Esophagus muscularis mucosa (tissue), 4 donors: ENCODE data around the gene PACRG. TPM values are rescaled to one million over a fixed set of nuclear protein-coding genes. Genes with fewer than 3 reads are reported as not detected.
A peak's percentile ranks its signal among the peaks of the same experiment; 100 is the strongest.

Experiments used
- DNase-seq: peaks from one replicate; pipeline ENCODE4 v3.0.0-alpha.2; 2017; ENCODE audit errors: extremely low spot score
- H3K27ac ChIP-seq, 4 donors: fragments of 200-600 bp; sonication (generic); replicated peaks in 1 of 4; 1 replicate in 3 of 4; 2 replicates in 1 of 4; pipeline ENCODE4 v1.5.1; 2016 to 2019; ENCODE audit warnings: mild to moderate bottlenecking in 1 of 4
- H3K27me3 ChIP-seq, 4 donors: fragments of 200-600 bp; sonication (generic); one replicate each; pipeline versions ENCODE4 v1.5.1 to v1.6.0; 2016 to 2019
- H3K36me3 ChIP-seq, 4 donors: fragments of 200-600 bp; sonication (generic); one replicate each; pipeline ENCODE4 v1.5.1; 2016 to 2019
- H3K4me1 ChIP-seq, 4 donors: fragments of 200-600 bp; sonication (generic); one replicate each; pipeline ENCODE4 v1.5.1; 2016 to 2019
- H3K4me3 ChIP-seq, 4 donors: fragments of 200-600 bp; sonication (generic); 1 replicate in 2 of 4; 2 replicates in 2 of 4; pipeline ENCODE4 v1.5.1; 2016 to 2019; ENCODE audit warnings: mild to moderate bottlenecking in 4 of 4, moderate library complexity in 1 of 4
- H3K9me3 ChIP-seq, 4 donors: fragments of 200-600 bp; sonication (generic); 1 replicate in 3 of 4; 2 replicates in 1 of 4; pipeline ENCODE4 v1.5.1; 2016 to 2019
- EP300 ChIP-seq: sonication (generic); formaldehyde crosslinking; IDR thresholded peaks from one replicate; pipeline ENCODE4 v1.6.1; 2017; ENCODE audit warnings: antibody characterized with exemption
- POLR2A ChIP-seq: fragments of 450-650 bp; IDR thresholded peaks from one replicate; pipeline ENCODE4 v1.6.1; 2017; ENCODE audit warnings: antibody characterized with exemption, moderate library complexity, mild to moderate bottlenecking, low read depth
- POLR2AphosphoS5 ChIP-seq, 2 donors: sonication (generic); formaldehyde crosslinking; IDR thresholded peaks; one replicate each; pipeline ENCODE4 v1.6.1; 2017; ENCODE audit warnings: antibody characterized with exemption in 2 of 2
- WGBS: methylation state at CpG from one replicate; pipeline ENCODE4 v1.1.5; 2018; 5-methylcytosine and 5-hydroxymethylcytosine counted together
- intact Hi-C: fragments of 100-400 bp; cut with DNase I; formaldehyde crosslinking; loops from one replicate; pipeline ENCODE4 v1.15.1; 2023
- total RNA-seq, 4 donors: library from RNA; depleted of rRNA; stranded (reverse); fragments of >200 nt; gene quantifications; one replicate each; pipeline versions ENCODE4 v1.1.0 to v1.2.1, GENCODE V29; 2016
- TF ChIP-seq, protein P1 (sequence below), 3 experiments: fragments of 200-600 bp in 2 of 3; fragments of 450-650 bp in 1 of 3; sonication (generic) in 2 of 3; IDR thresholded peaks; one replicate each; pipeline ENCODE4 v1.5.1; 2017 to 2019; ENCODE audit warnings: antibody characterized with exemption in 3 of 3, mild to moderate bottlenecking in 2 of 3, moderate library complexity in 1 of 3

The PACRG gene
- total RNA-seq, 4 donors from 2014 or later, result 1.3 to 3.5 (median 1.8) TPM; not detected in 1

- Histone ChIP-seq H3K36me3 (no peaks in the 10 kb centered on the region), H3K4me1 (no peaks in the 10 kb centered on the region), H3K9me3 (peaks cover 0 to 6% (median 2%) of the 10 kb centered on the region in 4 donors), H3K27me3 (no peaks in the 10 kb centered on the region), H3K27ac (no peak overlapping the region), H3K4me3 (no peak overlapping the region)
- intact Hi-C loops, result no loop called here
- 95% methylated on average over 2 of the region's 2 CpGs for WGBS
- no peak for TF ChIP-seq POLR2AphosphoS5 (IDR thresholded peaks at IDR 0.05)
- TF ChIP-seq, protein P1, sequence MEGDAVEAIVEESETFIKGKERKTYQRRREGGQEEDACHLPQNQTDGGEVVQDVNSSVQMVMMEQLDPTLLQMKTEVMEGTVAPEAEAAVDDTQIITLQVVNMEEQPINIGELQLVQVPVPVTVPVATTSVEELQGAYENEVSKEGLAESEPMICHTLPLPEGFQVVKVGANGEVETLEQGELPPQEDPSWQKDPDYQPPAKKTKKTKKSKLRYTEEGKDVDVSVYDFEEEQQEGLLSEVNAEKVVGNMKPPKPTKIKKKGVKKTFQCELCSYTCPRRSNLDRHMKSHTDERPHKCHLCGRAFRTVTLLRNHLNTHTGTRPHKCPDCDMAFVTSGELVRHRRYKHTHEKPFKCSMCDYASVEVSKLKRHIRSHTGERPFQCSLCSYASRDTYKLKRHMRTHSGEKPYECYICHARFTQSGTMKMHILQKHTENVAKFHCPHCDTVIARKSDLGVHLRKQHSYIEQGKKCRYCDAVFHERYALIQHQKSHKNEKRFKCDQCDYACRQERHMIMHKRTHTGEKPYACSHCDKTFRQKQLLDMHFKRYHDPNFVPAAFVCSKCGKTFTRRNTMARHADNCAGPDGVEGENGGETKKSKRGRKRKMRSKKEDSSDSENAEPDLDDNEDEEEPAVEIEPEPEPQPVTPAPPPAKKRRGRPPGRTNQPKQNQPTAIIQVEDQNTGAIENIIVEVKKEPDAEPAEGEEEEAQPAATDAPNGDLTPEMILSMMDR (IDR thresholded peaks at IDR 0.05), result no peak
- TF ChIP-seq POLR2A, result no peak
- TF ChIP-seq EP300, result no peak
- DNase-seq, result peak; percentile 91
Observed at GRCh38 chr6:163062790-163063189, 335.0 kb downstream of the PACRG start.

GRCh38 chr6:163063561-163063960 lies 335.8 kb downstream of the PACRG start:
- TF ChIP-seq, protein P1 (IDR thresholded peaks at IDR 0.05), result no peak
- TF ChIP-seq POLR2AphosphoS5 (IDR thresholded peaks at IDR 0.05), result no peak
- no peak for TF ChIP-seq POLR2A
- no peak for TF ChIP-seq EP300
- H3K27me3 ChIP-seq, result no peaks in the 10 kb centered on the region
- 59% methylated on average over 6 of the region's 6 CpGs for WGBS
- H3K4me3 ChIP-seq, result no peak overlapping the region
- DNase-seq, result no peak
- H3K9me3 ChIP-seq, result peaks cover 0 to 6% (median 2%) of the 10 kb centered on the region in 4 donors
- no peak overlapping the region for H3K27ac ChIP-seq
- no peaks in the 10 kb centered on the region for H3K36me3 ChIP-seq
- intact Hi-C loops, result no loop called here
- no peaks in the 10 kb centered on the region for H3K4me1 ChIP-seq

DNA sequence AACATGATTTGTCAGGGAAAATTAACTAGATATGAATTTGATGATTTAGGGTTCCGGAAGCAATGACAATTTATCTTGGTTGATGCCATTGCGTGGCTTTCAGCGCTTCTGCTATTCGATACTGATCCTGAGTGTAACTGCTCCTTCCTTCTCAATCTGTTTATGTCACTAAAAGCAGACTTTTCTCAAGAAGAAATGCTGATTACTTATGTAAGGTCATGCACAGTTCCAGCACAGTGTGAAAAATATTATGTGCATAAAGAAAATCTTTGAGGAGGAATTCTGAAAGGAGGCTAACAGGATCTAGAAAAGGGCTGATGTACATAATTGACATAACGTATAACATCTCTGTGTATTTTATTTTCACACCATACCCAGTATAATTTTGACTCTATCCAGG lies 336.6 kb downstream of the PACRG start:
- Histone ChIP-seq H3K4me3 (no peak overlapping the region), H3K27me3 (no peaks in the 10 kb centered on the region), H3K9me3 (peaks cover 0 to 3% (median 1%) of the 10 kb centered on the region in 4 donors), H3K36me3 (no peaks in the 10 kb centered on the region), H3K4me1 (no peaks in the 10 kb centered on the region), H3K27ac (no peak overlapping the region)
- WGBS, result 89% methylated on average over 5 of the region's 5 CpGs
- TF ChIP-seq, protein P1 (IDR thresholded peaks at IDR 0.05), result no peak
- no peak for TF ChIP-seq EP300
- no peak for TF ChIP-seq POLR2AphosphoS5 (IDR thresholded peaks at IDR 0.05)
- TF ChIP-seq POLR2A, result no peak
- intact Hi-C loops, result no loop called here
- DNase-seq, result no peak

GRCh38 chr6:163066200-163066599 lies 338.4 kb downstream of the PACRG start:
- 91% methylated on average over 3 of the region's 3 CpGs for WGBS
- DNase-seq, result no peak
- Histone ChIP-seq H3K9me3 (no peaks in the 10 kb centered on the region), H3K27me3 (no peaks in the 10 kb centered on the region), H3K4me1 (no peaks in the 10 kb centered on the region), H3K4me3 (no peak overlapping the region), H3K36me3 (no peaks in the 10 kb centered on the region), H3K27ac (no peak overlapping the region)
- intact Hi-C loops, result no loop called here
- TF ChIP-seq, protein P1 (IDR thresholded peaks at IDR 0.05), result no peak
- TF ChIP-seq EP300 (no peak), POLR2A (no peak), POLR2AphosphoS5 (IDR thresholded peaks at IDR 0.05) (no peak)

- Histone ChIP-seq H3K27ac (no peak overlapping the region), H3K4me1 (no peaks in the 10 kb centered on the region), H3K4me3 (no peak overlapping the region), H3K27me3 (no peaks in the 10 kb centered on the region), H3K9me3 (no peaks in the 10 kb centered on the region), H3K36me3 (no peaks in the 10 kb centered on the region)
- 78% methylated on average over 8 of the region's 8 CpGs for WGBS
- intact Hi-C loops, result no loop called here
- TF ChIP-seq EP300, result no peak
- TF ChIP-seq, protein P1 (IDR thresholded peaks at IDR 0.05), result no peak
- TF ChIP-seq POLR2A, result no peak
- no peak for TF ChIP-seq POLR2AphosphoS5 (IDR thresholded peaks at IDR 0.05)
- no peak for DNase-seq
Observed at GRCh38 chr6:163077134-163077533, 349.4 kb downstream of the PACRG start.
